ENCODE results near the gene MAT2A.
"Not testable (repeated sequence)": the region's sequence is repeated elsewhere in the genome, so short reads cannot be mapped to it uniquely, and the experiment has no call there.

MAT2A gene

GRCh38 chr2:85547859-85548607 lies 9.1 kb downstream of the MAT2A start:
- DNase-seq: no peak

GRCh38 chr2:85548608-85548900 lies 9.6 kb downstream of the MAT2A start:
- no peak for DNase-seq

DNA sequence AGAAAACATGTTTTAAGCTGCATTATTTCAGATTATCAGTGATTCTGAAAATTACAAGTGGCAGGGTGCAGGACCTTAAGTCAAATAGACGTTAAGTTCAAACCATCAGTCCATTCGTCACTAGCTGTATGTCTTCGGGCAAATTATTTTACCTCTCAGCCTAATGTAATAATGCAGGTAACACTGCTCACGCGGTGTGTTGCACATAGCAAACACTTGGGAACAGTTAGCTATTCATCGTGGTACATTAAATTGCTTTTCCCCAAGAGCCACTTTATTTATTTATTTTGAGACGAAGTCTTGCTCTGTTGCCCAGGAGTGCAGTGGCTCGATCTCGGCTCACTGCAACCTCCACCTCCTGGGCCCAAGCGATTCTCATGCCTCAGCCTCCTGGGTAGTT lies 10.1 kb downstream of the MAT2A start:
- no peak for DNase-seq

DNA sequence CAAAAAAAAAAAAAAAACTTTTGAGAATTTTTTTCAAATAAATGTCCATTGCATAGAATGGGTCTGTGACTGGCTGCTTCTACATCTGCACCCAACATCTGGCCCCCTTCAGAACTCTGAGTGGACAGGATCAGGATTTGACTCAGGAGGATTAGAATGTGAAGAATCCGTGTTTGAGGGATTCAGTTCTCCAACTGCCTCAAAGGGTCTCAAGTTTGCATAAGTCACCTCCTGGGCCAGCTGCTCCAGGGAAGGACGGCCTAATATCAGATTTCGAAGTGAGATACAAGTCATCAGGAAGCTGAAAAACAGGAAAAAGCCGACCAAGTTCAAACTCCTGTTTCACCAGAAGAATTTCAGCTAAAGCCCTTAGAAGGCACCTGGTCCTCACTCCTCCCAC lies 10.9 kb downstream of the MAT2A start:
- DNase-seq: no peak

DNA sequence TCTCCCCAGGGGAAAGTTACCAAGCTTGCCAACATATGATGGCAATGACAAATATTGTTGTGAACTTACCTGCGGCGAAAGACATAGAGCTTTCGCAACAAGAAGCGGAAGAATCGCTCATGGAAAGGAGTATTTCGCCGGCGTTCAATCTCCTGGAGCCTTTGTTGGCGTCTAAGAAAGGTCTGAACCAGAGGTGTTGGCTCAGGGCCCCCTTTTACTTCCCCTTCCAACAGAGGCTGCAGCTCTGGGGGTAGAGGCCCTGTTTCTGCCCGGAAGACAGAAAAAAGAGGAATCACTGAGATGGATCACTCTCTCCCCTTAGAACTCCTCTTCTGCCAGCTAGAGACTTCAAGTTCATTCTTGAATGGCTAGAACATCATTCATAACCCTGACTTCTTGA lies 11.5 kb downstream of the MAT2A start:
- no peak for DNase-seq

DNA sequence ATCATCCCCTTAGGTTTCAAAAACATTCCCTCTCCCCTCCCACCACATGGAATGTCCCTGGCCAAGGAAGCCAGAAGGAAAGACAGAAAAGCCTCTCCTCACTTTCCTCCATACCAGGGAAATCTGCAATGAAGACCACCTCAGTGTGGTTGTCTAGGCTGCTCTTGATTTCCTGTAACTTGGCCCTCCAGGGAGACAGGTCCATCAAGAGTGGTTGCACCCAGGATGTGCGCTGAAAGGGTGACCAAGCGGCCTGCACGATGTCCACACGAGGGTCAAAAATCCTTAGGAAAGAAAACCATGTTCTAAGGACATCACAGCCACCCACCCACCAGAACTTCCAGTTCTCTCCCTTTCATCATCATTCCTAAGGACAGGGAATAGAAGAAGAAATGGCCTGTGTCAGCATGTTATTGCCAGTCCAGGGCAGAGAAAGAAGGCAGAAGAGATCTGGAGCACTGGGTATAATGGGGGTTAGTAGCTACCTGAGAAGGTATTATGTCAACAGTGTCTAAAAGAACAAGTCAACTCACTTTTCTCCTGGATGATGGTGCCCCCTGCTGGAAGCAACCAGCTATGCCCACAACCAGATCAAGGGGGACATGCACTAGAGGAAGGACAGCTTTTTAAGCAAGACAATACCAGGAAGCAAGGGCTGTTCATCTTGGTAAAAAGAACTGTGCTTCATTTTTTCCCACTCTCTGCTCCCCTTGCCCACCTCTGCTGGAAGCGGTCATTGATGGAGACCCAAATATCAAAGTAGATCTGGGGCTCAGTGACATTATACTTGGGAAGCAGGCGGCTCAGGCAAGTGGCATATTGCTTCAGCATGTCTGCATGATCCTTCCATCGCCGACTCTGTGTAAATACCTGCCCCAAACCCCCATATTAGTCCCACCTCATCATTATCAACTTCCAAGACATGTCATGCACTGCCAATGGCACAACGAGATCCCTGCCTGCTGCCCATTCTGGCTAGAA lies 13.0 kb downstream of the MAT2A start:
- peak; percentile 48 to 75 for DNase-seq

- DNase-seq: no peak
These were observed 14.2 kb downstream of the MAT2A start for GRCh38 chr2:85553184-85553583.

DNA sequence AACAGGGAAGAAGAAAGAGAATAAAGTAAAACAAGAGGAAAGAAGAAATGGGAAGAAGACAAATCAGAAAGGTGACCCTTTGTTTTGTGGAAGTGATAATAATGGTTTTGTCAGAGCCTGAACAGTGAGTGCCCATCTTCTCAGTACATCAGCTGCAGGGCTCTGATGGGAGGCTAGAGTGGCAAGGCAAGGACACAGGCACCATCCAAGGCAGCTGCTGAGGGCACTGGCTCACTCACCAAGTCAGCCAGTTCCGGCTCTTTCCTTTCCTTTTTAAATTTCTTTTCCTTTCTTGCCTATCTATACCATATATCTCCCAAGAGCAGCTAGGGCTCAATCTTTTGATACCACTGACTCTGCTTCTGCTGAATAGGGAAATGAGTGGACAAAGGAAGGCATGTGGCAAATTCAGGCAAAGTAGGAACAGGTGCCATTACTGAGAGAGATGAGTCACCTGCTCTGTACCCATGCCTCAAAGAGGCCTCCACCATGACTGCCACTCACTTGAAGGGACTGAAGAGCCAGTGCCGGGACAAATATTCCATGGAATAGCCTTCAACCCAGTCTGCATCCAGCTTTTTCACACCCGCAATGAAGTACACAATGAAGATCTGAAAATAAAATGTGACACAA lies 16.1 kb downstream of the MAT2A start:
- DNase-seq: no peak

DNA sequence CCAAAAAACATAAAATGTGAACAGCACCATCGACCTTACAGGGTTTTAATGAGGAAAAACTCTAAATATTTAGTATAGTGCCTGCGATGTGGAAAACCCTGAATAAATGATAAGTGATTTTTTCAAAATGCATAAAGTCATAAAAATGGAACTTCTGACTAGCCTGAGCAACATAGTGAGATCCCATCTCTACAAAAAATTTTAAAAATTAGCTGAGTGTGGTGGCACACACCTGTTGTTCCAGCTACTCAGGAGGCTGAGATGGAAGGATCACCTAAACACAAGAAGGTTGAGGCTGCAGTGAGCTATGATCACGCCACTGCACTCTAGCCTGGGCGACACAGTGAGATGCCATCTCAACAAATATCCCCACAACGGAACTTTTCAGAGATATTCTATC lies 18.2 kb downstream of the MAT2A start:
- no peak for DNase-seq

GRCh38 chr2:85558160-85558559 lies 19.2 kb downstream of the MAT2A start:
- no peak for DNase-seq

DNA sequence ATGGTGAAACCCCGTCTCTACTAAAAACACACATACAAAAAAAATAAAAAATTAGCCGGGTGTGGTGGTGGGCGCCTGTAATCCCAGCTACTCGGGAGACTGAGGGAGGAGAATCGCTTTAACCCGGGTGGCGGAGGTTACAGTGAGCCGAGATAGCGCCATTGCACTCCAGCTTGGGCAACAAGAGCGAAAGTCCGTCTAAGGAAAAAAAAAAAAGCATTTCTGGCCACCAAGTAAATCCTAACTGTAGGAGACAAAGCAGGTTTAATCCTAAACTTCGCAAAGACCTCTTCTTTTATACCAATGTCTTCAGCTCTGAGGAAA lies 21.4 kb downstream of the MAT2A start:
- DNase-seq: not testable (repeated sequence)

DNA sequence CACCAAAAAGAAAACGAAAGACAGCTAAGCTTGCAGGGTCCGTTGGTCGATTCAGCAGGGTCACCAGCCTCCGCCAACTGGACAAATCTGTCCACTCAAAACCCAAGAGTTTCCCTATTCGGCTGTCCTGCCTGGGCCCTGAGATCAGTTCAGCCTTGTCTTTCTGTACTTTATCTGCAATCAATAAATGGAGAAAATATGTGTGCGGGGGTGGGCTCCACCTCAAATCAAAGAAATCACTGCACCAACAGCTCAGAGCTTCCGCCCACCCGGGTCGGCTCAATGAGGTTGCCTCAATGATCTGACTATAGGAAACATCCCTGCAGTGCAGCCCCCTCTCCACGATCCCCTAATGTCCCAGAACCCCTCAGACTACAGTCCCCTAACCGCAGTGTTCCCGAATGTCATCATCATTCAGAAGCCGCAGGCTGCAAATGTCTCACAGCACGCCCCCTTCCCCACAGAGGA lies 21.9 kb downstream of the MAT2A start:
- no peak for DNase-seq

GRCh38 chr2:85561280-85562212 lies 22.6 kb downstream of the MAT2A start, which contains the start of gene GGCX:
Gene GGCX, minus strand, starts transcription at chr2:85561493. Its CDS starts 65 bp downstream, at chr2:85561428.
- DNase-seq: peak; percentile 94 to 97

GRCh38 chr2:85564144-85564563 lies 25.2 kb downstream of the MAT2A start:
- no peak for DNase-seq

DNA sequence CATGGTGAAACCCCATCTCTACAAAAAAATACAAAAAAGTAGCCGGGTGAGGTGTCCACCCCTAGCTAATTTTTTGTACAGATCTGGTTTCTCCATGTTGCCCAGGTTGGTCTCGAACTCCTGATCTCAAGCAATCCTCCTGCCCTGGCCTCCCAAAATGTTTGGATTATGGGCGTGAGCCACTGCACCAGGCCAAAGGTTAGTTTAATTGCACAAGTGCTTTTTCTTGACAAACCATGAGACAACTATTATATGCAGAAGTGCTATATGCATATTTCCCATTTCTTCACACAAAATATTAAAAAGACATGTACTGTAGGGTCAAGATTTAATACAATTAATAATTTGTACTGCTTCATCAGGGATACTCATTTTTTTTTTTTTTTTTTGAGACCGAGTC lies 27.3 kb downstream of the MAT2A start:
- no peak for DNase-seq

DNA sequence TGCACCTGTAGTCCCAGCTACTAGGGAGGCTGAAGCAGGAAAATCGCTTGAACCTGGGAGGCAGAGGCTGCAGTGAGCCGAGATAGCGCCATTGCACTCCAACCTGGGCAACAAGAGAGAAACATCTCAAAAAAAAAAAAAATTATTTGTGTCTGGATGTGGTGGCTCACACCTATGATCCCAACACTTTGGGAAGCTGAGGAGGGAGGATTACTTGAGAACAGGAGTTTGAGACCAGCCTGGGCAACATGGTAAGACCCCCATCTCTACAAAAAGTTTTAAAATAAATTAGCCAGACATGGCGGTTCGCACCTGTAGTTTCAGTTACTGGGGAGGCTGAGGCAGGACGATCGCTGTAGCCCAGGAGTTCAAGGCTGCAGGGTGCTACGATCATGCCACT lies 36.8 kb downstream of the MAT2A start:
- DNase-seq: no peak

GRCh38 chr2:85577063-85577385 lies 38.1 kb downstream of the MAT2A start:
- no peak for DNase-seq

- no peak for DNase-seq
These were observed 38.6 kb downstream of the MAT2A start, which contains the start of gene VAMP8 for GRCh38 chr2:85577386-85578242. Gene VAMP8, plus strand, starts transcription at chr2:85577586. Its CDS starts 61 bp downstream, at chr2:85577647.

DNA sequence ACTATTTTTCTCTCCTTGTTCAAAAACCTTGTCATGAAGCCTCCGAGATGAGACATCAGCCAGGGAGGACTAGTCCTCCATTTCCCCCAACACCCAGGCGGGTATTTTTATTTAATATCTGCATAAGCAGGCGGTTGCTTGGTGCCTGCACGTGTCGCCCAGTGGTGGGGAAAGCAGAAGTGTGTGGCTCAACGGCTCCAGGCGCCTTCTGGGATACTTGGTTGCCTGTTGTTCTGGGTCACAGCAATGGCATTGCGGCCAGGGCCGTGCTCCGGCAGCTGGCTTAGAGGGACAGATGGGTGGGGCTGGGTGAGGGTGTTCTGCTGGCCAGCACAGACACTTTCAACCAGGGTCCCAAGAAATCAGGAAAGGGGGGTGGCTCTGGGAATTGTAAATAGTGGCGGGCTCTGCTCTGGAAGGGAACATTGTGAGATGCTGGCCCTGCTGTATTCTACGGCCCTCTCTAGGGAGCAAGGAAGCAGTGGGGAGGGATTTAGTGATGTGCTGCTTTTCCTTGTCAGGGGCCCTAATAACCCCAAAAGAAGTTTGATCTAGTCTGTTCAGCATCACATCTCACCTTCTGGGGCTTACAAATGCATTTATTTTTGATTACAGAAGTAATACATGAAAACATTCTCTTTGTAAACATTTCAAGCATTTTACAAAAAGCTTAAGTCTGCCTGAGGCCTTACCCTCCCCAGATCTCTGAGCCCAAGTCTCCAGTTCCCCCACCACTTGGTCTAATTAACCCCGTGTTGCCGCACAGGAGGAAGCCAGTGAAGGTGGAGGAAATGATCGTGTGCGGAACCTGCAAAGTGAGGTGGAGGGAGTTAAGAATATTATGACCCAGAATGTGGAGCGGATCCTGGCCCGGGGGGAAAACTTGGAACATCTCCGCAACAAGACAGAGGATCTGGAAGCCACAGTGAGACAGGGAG lies 39.5 kb downstream of the MAT2A start:
- DNase-seq: no peak

DNA sequence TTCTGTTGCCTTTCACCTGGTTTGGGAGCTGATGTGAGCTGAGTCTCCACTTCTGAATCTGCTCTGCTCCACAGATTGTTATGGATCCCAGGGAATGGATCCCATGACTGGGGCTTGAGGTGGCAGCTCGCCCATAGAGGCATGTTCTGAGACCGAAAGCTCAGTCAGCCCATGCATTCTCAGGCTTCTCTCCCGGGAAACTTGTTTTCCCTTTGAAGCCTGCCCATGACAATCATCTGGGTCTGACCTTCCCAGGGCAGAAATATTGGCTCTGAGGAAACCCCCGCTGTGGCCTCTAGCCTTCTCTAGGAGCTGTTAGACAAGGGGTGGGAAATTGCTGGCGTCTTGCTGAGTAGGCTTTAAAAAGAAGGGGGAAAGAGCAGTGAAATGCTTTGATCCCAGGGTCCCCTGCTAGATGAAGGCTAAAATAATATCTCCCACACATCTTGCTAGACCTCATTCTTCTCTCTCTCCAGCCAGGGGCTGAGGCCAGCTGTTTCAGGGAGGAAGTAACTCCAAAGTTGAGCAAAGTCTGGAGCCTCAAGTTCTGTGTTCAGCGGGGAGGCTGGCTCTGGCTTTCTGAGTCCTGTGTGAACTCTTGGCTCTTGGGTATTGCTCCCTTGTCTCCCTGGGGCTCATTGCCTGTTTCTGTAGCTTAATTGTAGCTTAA lies 40.4 kb downstream of the MAT2A start:
- DNase-seq: no peak
